GM23248 (cell line): Measurements from ENCODE around the gene MYO16. TPM values are rescaled to one million over a fixed set of nuclear protein-coding genes. Genes with fewer than 3 reads are reported as not detected.
A peak's percentile ranks its signal among the peaks of the same experiment; 100 is the strongest.

ENCODE experiments used
- DNase-seq: peaks from one replicate; pipeline ENCODE4 v3.0.0-alpha.2; 2015
- H2AFZ ChIP-seq: fragments of 200-600 bp; sonication (generic); 2 replicates; pipeline ENCODE4 v1.6.1; 2016; ENCODE audit warnings: antibody characterized with exemption
- H3F3A ChIP-seq: fragments of 200-600 bp; sonication (generic); 2 replicates; pipeline ENCODE4 v1.6.1; 2016; ENCODE audit warnings: mild to moderate bottlenecking, antibody characterized with exemption, mixed run types; ENCODE audit not compliant: insufficient read depth
- H3K27ac ChIP-seq: fragments of 200-600 bp; sonication (generic); 2 replicates; pipeline ENCODE4 v1.5.1; 2016; ENCODE audit warnings: mild to moderate bottlenecking
- H3K27me3 ChIP-seq: fragments of 200-600 bp; sonication (generic); replicated peaks from 2 replicates; pipeline ENCODE4 v1.6.1; 2016; ENCODE audit warnings: mild to moderate bottlenecking; ENCODE audit not compliant: insufficient read depth
- H3K36me3 ChIP-seq: fragments of 200-600 bp; sonication (generic); 2 replicates; pipeline ENCODE4 v1.6.1; 2016; ENCODE audit warnings: low read depth, mild to moderate bottlenecking
- H3K4me1 ChIP-seq: fragments of 200-600 bp; sonication (generic); 2 replicates; pipeline ENCODE4 v1.6.1; 2016; ENCODE audit warnings: mild to moderate bottlenecking; ENCODE audit not compliant: insufficient read depth
- H3K4me2 ChIP-seq: fragments of 200-600 bp; sonication (generic); one replicate; pipeline ENCODE4 v1.6.1; 2016; ENCODE audit warnings: mild to moderate bottlenecking; ENCODE audit not compliant: unreplicated experiment
- H3K4me3 ChIP-seq: fragments of 200-600 bp; sonication (generic); 2 replicates; pipeline ENCODE4 v1.5.1; 2016; ENCODE audit warnings: mild to moderate bottlenecking
- H3K79me2 ChIP-seq: fragments of 200-600 bp; sonication (generic); 2 replicates; pipeline ENCODE4 v1.6.1; 2016; ENCODE audit warnings: mild to moderate bottlenecking; ENCODE audit not compliant: insufficient read depth
- H3K9ac ChIP-seq: fragments of 200-600 bp; sonication (generic); 2 replicates; pipeline ENCODE4 v1.6.1; 2016; ENCODE audit warnings: mild to moderate bottlenecking
- H3K9me2 ChIP-seq: fragments of 200-600 bp; sonication (generic); 2 replicates; pipeline ENCODE4 v1.6.1; 2016; ENCODE audit warnings: mixed run types, mild to moderate bottlenecking, moderate library complexity; ENCODE audit not compliant: insufficient read depth
- H3K9me3 ChIP-seq: fragments of 200-600 bp; sonication (generic); one replicate; pipeline ENCODE4 v1.6.1; 2017; ENCODE audit warnings: low read depth
- H4K20me1 ChIP-seq: fragments of 200-600 bp; sonication (generic); 2 replicates; pipeline ENCODE4 v1.6.0; 2016; ENCODE audit not compliant: insufficient read depth
- EZH2 ChIP-seq: fragments of 200-600 bp; sonication (generic); IDR thresholded peaks from 2 replicates; pipeline ENCODE4 v1.6.1; 2018; ENCODE audit warnings: antibody characterized with exemption, mild to moderate bottlenecking; ENCODE audit not compliant: insufficient read depth, poor library complexity, severe bottlenecking
- EZH2phosphoT487 ChIP-seq: fragments of 200-600 bp; sonication (generic); IDR thresholded peaks from 2 replicates; pipeline ENCODE4 v1.6.1; 2018; ENCODE audit warnings: antibody characterized with exemption, moderate library complexity, mild to moderate bottlenecking, low read depth; ENCODE audit not compliant: insufficient read depth
- WGBS, 2 experiments: methylation state at CpG; one replicate each; pipeline ENCODE4 v1.1.6; 2015 to 2017; ENCODE audit warnings: low lambda C conversion rate in 2 of 2, low coverage in 1 of 2; ENCODE audit errors: missing lambda C conversion rate in 2 of 2; 5-methylcytosine and 5-hydroxymethylcytosine counted together
- in situ Hi-C: fragments of 300-500 bp; cut with MboI; formaldehyde crosslinking; loops from 2 replicates; pipeline ENCODE4 v1.15.0; 2020
- polyA plus RNA-seq: library from polyadenylated mRNA; unstranded; fragments of >200 nt; fragmentation: Nextera tagmentation; extraction: Ambion mirVana; gene quantifications from 2 replicates; pipeline ENCODE4 v1.2.1, GENCODE V29; 2016
- total RNA-seq: library from RNA; depleted of rRNA; stranded (reverse); fragments of >200 nt; shearing (Covaris generic); gene quantifications from 2 replicates; pipeline ENCODE4 v1.2.3, GENCODE V29; 2014

MYO16 gene
- total and polyA plus RNA-seq, 2 experiments from 2014 or later, result not detected

GRCh38 chr13:109146912-109147647 is 517.7 kb downstream of the MYO16 start:
- peaks cover 11% of the 10 kb centered on the region; the same call in 1 of the 2 replicates for H3F3A ChIP-seq
- H3K4me2 ChIP-seq, result peak overlapping the region; percentile 41
- no peak overlapping the region for H3K9ac ChIP-seq
- no peaks in the 10 kb centered on the region for H3K79me2 ChIP-seq
- no peak for TF ChIP-seq EZH2phosphoT487
- TF ChIP-seq EZH2, result no peak
- DNase-seq, result peak; percentile 94
- H4K20me1 ChIP-seq, result no peaks in the 10 kb centered on the region
- WGBS, 2 experiments, result 24 to 26% methylated on average over 11 of the region's 11 CpGs
- H3K27me3 ChIP-seq, result 0 out of 2 replicates have a peak, but pooled peaks cover 9% of the 10 kb centered on the region
- in situ Hi-C loops, result loop anchor here (10.0 kb wide), 2 partner anchors 628 to 968 kb away; no protein-coding TSS in a partner anchor
- H3K9me3 ChIP-seq, result no peaks in the 10 kb centered on the region
- H3K27ac ChIP-seq, result peak overlapping the region; percentile 66
- H3K9me2 ChIP-seq, result no peaks in the 10 kb centered on the region
- H2AFZ ChIP-seq, result no peak overlapping the region
- H3K4me3 ChIP-seq, result no peak overlapping the region
- H3K36me3 ChIP-seq, result no peaks in the 10 kb centered on the region
- H3K4me1 ChIP-seq, result peaks cover 26% of the 10 kb centered on the region

GRCh38 chr13:109148243-109148642 is 518.8 kb downstream of the MYO16 start:
- no peaks in the 10 kb centered on the region for H3K9me3 ChIP-seq
- peak; percentile 47 for DNase-seq
- peak overlapping the region; percentile 66 for H3K27ac ChIP-seq
- in situ Hi-C loops, result loop anchor here (10.0 kb wide), 2 partner anchors 627 to 967 kb away; no protein-coding TSS in a partner anchor
- no peak overlapping the region for H2AFZ ChIP-seq
- peaks cover 26% of the 10 kb centered on the region for H3K4me1 ChIP-seq
- no peaks in the 10 kb centered on the region for H3K9me2 ChIP-seq
- H3K36me3 ChIP-seq, result no peaks in the 10 kb centered on the region
- H4K20me1 ChIP-seq, result no peaks in the 10 kb centered on the region
- TF ChIP-seq EZH2, result no peak
- no peak overlapping the region for H3K9ac ChIP-seq
- H3K27me3 ChIP-seq, result no peaks in the 10 kb centered on the region
- H3F3A ChIP-seq, result peaks cover 11% of the 10 kb centered on the region; the same call in 1 of the 2 replicates
- WGBS, 2 experiments, result 89 to 95% methylated on average over 3 of the region's 3 CpGs
- H3K4me2 ChIP-seq, result no peak overlapping the region
- no peak overlapping the region for H3K4me3 ChIP-seq
- H3K79me2 ChIP-seq, result no peaks in the 10 kb centered on the region

GRCh38 chr13:109150696-109151095 is 521.3 kb downstream of the MYO16 start:
- Histone ChIP-seq H3K27ac (no peak overlapping the region), H3K4me2 (no peak overlapping the region), H2AFZ (no peak overlapping the region), H3K9me3 (no peaks in the 10 kb centered on the region), H3K9ac (no peak overlapping the region), H3K4me3 (no peak overlapping the region), H3K27me3 (no peaks in the 10 kb centered on the region), H3K4me1 (peaks cover 35% of the 10 kb centered on the region), H3F3A (peaks cover 23% of the 10 kb centered on the region), H3K79me2 (no peaks in the 10 kb centered on the region), H4K20me1 (no peaks in the 10 kb centered on the region), H3K36me3 (no peaks in the 10 kb centered on the region), H3K9me2 (no peaks in the 10 kb centered on the region)
- no peak for DNase-seq
- in situ Hi-C loops, result no loop called here
- no peak for TF ChIP-seq EZH2
- no peak for TF ChIP-seq EZH2phosphoT487

GRCh38 chr13:109151255-109151654 is 521.8 kb downstream of the MYO16 start:
- no peak overlapping the region for H2AFZ ChIP-seq
- H3K27me3 ChIP-seq, result no peaks in the 10 kb centered on the region
- 90 to 94% methylated on average over 3 of the region's 3 CpGs for WGBS, 2 experiments
- H4K20me1 ChIP-seq, result no peaks in the 10 kb centered on the region
- H3K9me2 ChIP-seq, result no peaks in the 10 kb centered on the region
- H3K4me1 ChIP-seq, result peaks cover 36% of the 10 kb centered on the region
- H3K9me3 ChIP-seq, result no peaks in the 10 kb centered on the region
- H3K9ac ChIP-seq, result no peak overlapping the region
- TF ChIP-seq EZH2, result no peak
- no peak for TF ChIP-seq EZH2phosphoT487
- H3K4me3 ChIP-seq, result no peak overlapping the region
- DNase-seq, result no peak
- H3K4me2 ChIP-seq, result no peak overlapping the region
- no peak overlapping the region for H3K27ac ChIP-seq
- in situ Hi-C loops, result no loop called here
- H3K79me2 ChIP-seq, result no peaks in the 10 kb centered on the region
- H3F3A ChIP-seq, result peaks cover 28% of the 10 kb centered on the region
- H3K36me3 ChIP-seq, result no peaks in the 10 kb centered on the region

- H3K9me3 ChIP-seq, result no peaks in the 10 kb centered on the region
- no peaks in the 10 kb centered on the region for H3K27me3 ChIP-seq
- DNase-seq, result no peak
- H2AFZ ChIP-seq, result no peak overlapping the region
- H3K27ac ChIP-seq, result no peak overlapping the region
- no peaks in the 10 kb centered on the region for H3K9me2 ChIP-seq
- no peak overlapping the region for H3K4me3 ChIP-seq
- no peaks in the 10 kb centered on the region for H3K79me2 ChIP-seq
- H3K36me3 ChIP-seq, result no peaks in the 10 kb centered on the region
- TF ChIP-seq EZH2phosphoT487 (no peak), EZH2 (no peak)
- H3K4me1 ChIP-seq, result peaks cover 37% of the 10 kb centered on the region
- no peaks in the 10 kb centered on the region for H4K20me1 ChIP-seq
- no peak overlapping the region for H3K4me2 ChIP-seq
- in situ Hi-C loops, result no loop called here
- peaks cover 26% of the 10 kb centered on the region for H3F3A ChIP-seq
- WGBS, 2 experiments, result 92 to 96% methylated on average over 5 of the region's 5 CpGs
- no peak overlapping the region for H3K9ac ChIP-seq
Observed at GRCh38 chr13:109151696-109152095, 522.3 kb downstream of the MYO16 start.
